IgD-negative memory B cell (primary cell): ENCODE measurements around the gene ACOT13. TPM values are rescaled to one million over a fixed set of nuclear protein-coding genes. Genes with fewer than 3 reads are reported as not detected.
"Not testable (repeated sequence)": the region's sequence is repeated elsewhere in the genome, so short reads cannot be mapped to it uniquely, and the experiment has no call there.

Experiments used
- H3K27ac Mint-ChIP-seq, 3 donors: one replicate each; pipeline ENCODE4 v1.8.0; 2020 to 2022; ENCODE audit warnings: mild to moderate bottlenecking in 3 of 3, mixed read lengths in 3 of 3, moderate library complexity in 1 of 3
- H3K27me3 Mint-ChIP-seq: one replicate; pipeline ENCODE4 v1.8.0; 2021; ENCODE audit warnings: mixed read lengths
- H3K36me3 Mint-ChIP-seq: one replicate; pipeline ENCODE4 v1.8.0; 2020; ENCODE audit warnings: mild to moderate bottlenecking, mixed read lengths
- H3K4me1 Mint-ChIP-seq, 3 donors: one replicate each; pipeline ENCODE4 v1.8.0; 2020 to 2022; ENCODE audit warnings: mixed read lengths in 3 of 3, mild to moderate bottlenecking in 1 of 3
- H3K4me3 Mint-ChIP-seq, 4 donors: one replicate each; pipeline ENCODE4 v1.8.0; 2020 to 2022; ENCODE audit warnings: mild to moderate bottlenecking in 4 of 4, mixed read lengths in 4 of 4, moderate library complexity in 3 of 4
- H3K9me3 Mint-ChIP-seq, 3 donors: one replicate each; pipeline ENCODE4 v1.8.0; 2020 to 2021; ENCODE audit warnings: mixed read lengths in 3 of 3, mild to moderate bottlenecking in 1 of 3
- polyA plus RNA-seq: library from polyadenylated mRNA; unstranded; fragments of 300-500 nt; fragmentation: Illumina TruSeq; gene quantifications from one replicate; pipeline ENCODE4 v1.2.3, GENCODE V29; 2021

ACOT13 gene
- polyA plus RNA-seq, result 15.0 TPM

DNA sequence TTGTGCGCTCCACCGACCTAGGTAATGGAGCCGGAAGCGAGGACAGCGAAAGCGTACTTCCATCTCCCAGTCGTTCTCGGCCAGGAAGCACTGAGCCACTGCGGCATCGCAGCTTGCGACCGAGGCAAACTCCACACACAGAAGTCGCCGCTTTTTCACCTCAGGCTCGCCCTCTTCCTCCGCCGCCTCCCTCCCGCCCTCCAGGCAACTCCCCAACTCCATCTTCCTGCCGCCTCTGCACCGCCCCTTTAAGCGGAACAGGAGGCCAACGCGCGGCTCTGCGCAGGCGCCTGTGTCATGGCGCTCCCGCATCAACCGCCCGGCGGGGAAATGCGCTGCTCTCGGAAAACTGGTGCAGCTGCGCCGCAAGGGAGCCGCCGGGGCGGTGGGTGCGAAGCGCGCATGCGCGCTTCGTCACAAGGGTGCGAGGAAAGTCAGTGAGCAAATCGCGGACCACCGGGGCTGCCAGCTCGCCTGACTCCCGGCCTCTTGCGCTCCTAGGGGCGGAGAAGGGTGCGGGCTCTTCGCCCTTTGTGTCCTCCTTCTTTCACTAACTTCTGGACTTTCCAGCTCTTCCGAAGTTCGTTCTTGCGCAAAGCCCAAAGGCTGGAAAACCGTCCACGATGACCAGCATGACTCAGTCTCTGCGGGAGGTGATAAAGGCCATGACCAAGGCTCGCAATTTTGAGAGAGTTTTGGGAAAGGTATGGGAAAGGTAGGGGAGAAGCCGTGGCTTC, at the start of gene ACOT13, which contains the start of gene TDP2:
TSS of gene ACOT13 (plus strand) at position 437 of the 737 bp plus-strand sequence. CDS start at position 624, 187 bp downstream.
TSS of gene TDP2 (minus strand) at position 259 of the 737 bp plus-strand sequence. CDS start at position 222, 37 bp downstream.
- peak within 1 kb of the TSS; percentile 90 to 97 (median 94) for H3K27ac Mint-ChIP-seq
- peaks cover 0 to 4% (median 0%) of the 10 kb centered on the region in 3 donors for H3K9me3 Mint-ChIP-seq
- peak within 1 kb of the TSS; percentile 97 to 100 (median 98) for H3K4me3 Mint-ChIP-seq
- peaks cover 27 to 50% (median 39%) of the 10 kb centered on the region in 3 donors for H3K4me1 Mint-ChIP-seq
- no peaks in the 10 kb centered on the region for H3K27me3 Mint-ChIP-seq
- peaks cover 17% of the 10 kb centered on the region for H3K36me3 Mint-ChIP-seq

DNA sequence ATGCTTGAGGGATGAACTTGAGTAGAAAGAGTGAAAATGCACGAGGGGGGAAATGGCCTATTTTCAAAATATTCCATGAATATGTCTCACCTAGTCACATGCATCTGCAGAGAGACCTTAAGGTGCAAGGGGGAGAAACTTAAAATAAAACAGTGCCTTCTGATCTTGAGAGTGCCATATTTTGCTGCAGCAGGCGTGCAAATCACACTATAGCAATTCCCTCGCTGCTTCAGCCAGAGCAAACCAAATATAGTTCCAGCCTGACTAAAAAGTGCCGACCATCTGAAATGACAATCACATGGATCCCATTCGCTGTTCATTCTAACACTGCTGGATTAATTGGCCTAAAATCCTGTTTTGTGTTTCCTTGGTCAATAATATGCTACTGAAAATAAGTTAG, 47.2 kb upstream of the ACOT13 start:
- Mint-ChIP-seq H3K9me3 (no peaks in the 10 kb centered on the region), H3K27me3 (no peaks in the 10 kb centered on the region), H3K27ac (no peak overlapping the region), H3K36me3 (peaks cover 3% of the 10 kb centered on the region), H3K4me1 (peaks cover 0 to 6% (median 0%) of the 10 kb centered on the region in 3 donors), H3K4me3 (no peak overlapping the region)

DNA sequence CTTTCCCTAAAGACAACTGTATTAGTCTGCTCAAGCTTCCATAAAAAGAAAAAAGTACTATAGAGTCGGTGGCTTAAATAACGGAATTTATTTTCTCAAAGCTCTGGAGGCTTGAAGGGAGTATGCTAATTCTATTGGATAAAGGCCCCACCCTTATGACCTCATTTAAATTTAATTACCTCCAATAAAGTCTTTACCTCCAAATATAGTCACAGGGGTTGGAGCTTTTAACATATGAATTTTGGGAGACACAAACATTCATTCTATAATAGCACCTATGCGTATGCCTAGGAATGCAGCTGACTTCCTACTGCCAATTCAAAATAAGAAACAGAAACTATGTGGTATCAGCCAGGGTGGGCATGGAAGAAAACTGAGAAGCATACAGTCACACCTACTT, 46.2 kb upstream of the ACOT13 start:
- H3K36me3 Mint-ChIP-seq, result peaks cover 3% of the 10 kb centered on the region
- H3K4me3 Mint-ChIP-seq, result no peak overlapping the region
- H3K27me3 Mint-ChIP-seq, result no peaks in the 10 kb centered on the region
- H3K27ac Mint-ChIP-seq, result no peak overlapping the region
- no peaks in the 10 kb centered on the region for H3K9me3 Mint-ChIP-seq
- peaks cover 0 to 5% (median 0%) of the 10 kb centered on the region in 3 donors for H3K4me1 Mint-ChIP-seq

DNA sequence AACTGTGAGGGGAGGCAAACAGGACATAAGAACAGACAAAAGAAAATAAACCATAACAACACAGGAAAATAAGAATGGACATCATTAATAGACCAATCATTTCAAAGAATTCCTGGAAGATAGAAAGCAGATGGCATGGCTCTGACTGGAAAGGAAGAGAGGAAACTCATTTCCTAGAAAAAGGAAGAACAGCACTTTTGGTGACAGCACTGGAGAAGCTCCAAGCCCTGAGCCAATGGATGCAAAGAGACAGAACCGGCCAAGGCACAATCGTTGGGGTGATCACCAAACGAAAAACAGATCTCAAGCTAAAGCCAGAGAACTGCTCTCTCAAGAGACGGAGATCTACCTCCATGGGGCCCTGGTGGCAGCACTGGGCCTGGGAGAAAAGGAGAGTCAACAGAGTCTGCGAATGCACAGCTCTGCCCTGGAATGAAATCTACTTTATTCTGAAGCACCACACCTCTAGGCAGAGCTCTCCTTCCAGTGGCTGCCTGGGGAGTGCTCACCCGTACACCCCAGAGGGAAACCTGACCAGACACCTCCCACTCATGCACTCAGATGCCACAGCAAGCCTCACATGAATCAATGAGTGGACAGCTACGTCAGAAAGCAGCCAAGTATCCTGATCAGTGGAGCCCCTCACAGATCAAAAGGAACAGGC, 45.1 kb upstream of the ACOT13 start:
- H3K27ac Mint-ChIP-seq, result no peak overlapping the region
- no peak overlapping the region for H3K4me3 Mint-ChIP-seq
- no peaks in the 10 kb centered on the region for H3K9me3 Mint-ChIP-seq
- no peaks in the 10 kb centered on the region for H3K27me3 Mint-ChIP-seq
- peaks cover 3% of the 10 kb centered on the region for H3K36me3 Mint-ChIP-seq
- H3K4me1 Mint-ChIP-seq, result peaks cover 0 to 5% (median 0%) of the 10 kb centered on the region in 3 donors

DNA sequence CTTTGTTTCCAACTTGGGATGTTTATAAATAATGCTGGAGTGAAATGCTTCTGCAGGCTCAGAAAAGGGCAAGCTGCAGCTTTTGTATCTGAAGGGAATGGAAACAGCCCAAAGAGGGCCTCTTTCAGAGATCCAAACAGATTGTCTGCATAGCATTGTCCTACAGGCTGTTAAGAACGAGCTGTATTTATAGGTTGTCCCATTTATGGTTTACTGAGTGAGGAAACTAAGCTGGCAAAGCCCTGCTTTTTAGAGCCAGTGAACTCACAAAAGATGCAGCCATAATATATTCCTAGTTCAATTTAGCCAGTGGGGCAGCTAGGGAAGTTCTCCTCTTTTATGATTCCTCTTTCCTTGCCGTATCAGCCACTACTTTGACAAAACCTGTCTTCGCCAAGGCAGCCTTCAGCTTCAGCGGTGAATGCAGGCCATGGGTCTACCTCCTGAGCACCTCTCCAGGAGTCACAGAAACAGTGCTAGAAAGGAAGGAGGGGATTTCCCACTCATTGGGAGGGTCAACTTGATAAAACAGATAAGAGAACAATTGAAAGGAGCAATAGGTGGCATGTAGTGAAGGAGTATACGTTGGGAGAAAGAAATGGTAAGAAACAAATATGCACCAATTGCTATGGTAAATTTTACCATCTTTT, 35.9 kb upstream of the ACOT13 start:
- no peak overlapping the region for H3K27ac Mint-ChIP-seq
- no peaks in the 10 kb centered on the region for H3K27me3 Mint-ChIP-seq
- H3K9me3 Mint-ChIP-seq, result no peaks in the 10 kb centered on the region
- peaks cover 0 to 2% (median 2%) of the 10 kb centered on the region in 3 donors for H3K4me1 Mint-ChIP-seq
- H3K4me3 Mint-ChIP-seq, result peak overlapping the region in 1 of 4 donors; percentile 50
- H3K36me3 Mint-ChIP-seq, result no peaks in the 10 kb centered on the region

DNA sequence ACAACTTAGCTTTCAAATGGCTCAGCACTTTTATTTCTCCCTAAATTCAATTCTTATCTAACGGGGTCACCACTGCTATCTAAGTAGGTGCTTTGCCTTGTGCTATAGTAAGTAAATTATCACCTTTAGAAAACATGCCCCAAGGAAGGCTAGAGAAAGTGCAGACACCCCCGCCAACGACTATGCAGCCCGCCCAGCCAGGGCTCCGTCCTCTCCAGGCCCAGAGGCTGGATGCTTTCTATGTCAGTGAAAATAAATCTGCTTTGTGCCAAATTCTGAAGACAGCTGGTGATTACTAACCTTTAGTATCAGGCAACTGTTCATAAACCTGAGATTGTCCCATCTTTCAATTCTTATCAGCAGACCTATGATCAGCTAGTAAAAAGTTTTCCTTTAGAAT, 35.2 kb upstream of the ACOT13 start:
- no peaks in the 10 kb centered on the region for H3K27me3 Mint-ChIP-seq
- peaks cover 0 to 2% (median 2%) of the 10 kb centered on the region in 3 donors for H3K4me1 Mint-ChIP-seq
- no peaks in the 10 kb centered on the region for H3K36me3 Mint-ChIP-seq
- no peaks in the 10 kb centered on the region for H3K9me3 Mint-ChIP-seq
- no peak overlapping the region for H3K27ac Mint-ChIP-seq
- no peak overlapping the region for H3K4me3 Mint-ChIP-seq

DNA sequence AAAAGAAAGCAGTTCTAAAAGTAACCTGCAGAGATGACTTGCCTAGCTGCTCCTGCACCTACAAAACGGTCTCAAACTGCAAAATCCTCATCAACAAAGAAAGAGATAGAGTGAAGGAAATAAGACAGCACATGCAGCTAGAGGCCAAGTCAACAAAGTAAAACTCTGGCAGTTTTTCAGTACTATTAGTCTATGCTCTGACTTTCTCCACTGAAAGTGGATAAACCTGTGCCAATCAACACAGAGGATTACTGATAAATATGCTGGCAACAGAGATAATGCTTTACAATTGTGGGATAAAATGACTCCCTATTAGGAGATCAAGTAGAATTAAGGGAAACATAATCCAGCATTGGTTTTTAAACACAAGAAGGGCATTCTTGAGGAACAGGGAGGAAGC, 34.3 kb upstream of the ACOT13 start:
- Mint-ChIP-seq H3K4me1 (peaks cover 0 to 2% (median 2%) of the 10 kb centered on the region in 3 donors), H3K36me3 (no peaks in the 10 kb centered on the region), H3K9me3 (no peaks in the 10 kb centered on the region), H3K27ac (no peak overlapping the region), H3K4me3 (no peak overlapping the region), H3K27me3 (no peaks in the 10 kb centered on the region)

DNA sequence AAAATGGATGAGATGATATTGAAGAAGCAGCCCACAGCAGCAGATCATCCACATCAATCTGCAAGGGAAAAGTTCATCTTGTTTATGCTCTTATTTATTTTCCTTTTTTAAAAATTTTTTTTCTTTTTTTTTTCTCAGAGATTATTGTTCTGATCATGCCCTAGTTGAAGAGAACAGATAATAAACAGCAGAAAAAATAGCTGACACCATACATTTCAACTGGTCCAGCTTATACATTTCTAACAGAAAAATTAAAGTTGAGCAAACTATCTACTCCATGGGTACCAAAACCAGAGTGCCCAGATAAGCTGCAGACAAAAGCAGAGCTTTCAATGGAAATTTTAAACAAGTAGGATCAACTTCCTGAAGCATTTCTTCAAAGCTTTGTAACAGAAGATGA, 30.2 kb upstream of the ACOT13 start:
- no peak overlapping the region for H3K27ac Mint-ChIP-seq
- peaks cover 1% of the 10 kb centered on the region for H3K27me3 Mint-ChIP-seq
- H3K4me1 Mint-ChIP-seq, result peaks cover 0 to 4% (median 0%) of the 10 kb centered on the region in 3 donors
- H3K4me3 Mint-ChIP-seq, result no peak overlapping the region
- peaks cover 0 to 4% (median 2%) of the 10 kb centered on the region in 3 donors for H3K9me3 Mint-ChIP-seq
- peaks cover 7% of the 10 kb centered on the region for H3K36me3 Mint-ChIP-seq

DNA sequence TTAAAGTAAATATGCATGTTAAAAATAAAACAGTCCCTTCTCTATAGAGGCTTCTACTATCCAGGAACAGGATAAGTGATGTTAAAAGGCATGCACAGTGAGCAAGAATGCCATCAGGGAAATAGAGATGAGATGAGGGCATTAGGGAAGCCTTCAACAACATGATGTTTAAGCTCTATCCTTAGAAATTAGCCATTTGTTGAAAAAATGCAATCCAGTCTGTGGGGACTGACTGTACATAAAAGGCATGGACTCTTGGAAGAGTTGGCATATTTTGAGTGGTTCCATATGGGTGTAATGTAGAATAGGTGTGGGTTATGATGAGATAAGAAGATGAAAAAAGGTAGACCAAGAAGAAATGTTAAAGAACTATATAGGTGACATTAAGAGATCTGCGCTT, 26.7 kb upstream of the ACOT13 start:
- Mint-ChIP-seq H3K9me3 (peaks cover 0 to 4% (median 2%) of the 10 kb centered on the region in 3 donors), H3K27ac (no peak overlapping the region), H3K27me3 (peaks cover 3% of the 10 kb centered on the region), H3K4me3 (peak overlapping the region in 1 of 4 donors; percentile 28), H3K36me3 (peaks cover 7% of the 10 kb centered on the region), H3K4me1 (peaks cover 0 to 7% (median 3%) of the 10 kb centered on the region in 3 donors)

DNA sequence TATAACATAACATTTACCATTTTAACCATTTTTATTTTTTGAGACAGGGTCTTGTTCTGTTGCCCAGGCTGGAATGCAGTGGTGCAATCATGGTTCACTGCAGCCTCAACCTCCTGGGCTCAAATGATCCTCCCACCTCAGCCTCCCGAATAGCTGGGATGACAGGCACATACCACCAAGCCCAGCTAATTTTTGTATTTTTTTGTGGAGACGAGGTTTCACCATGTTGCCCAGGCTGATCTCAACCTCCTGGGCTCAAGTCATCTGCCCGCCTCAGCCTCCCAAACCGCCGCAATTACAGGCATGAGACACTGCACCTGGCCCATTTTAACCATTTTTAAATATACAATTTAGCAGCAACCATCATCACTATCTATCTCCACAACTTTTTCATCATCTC, 26.2 kb upstream of the ACOT13 start:
- Mint-ChIP-seq H3K4me1 (peaks cover 3 to 12% (median 8%) of the 10 kb centered on the region in 3 donors), H3K4me3 (peak overlapping the region in 2 of 4 donors; percentile 5 to 28)
- H3K27ac Mint-ChIP-seq, H3K36me3 Mint-ChIP-seq, H3K9me3 Mint-ChIP-seq, H3K27me3 Mint-ChIP-seq: not testable (repeated sequence)

DNA sequence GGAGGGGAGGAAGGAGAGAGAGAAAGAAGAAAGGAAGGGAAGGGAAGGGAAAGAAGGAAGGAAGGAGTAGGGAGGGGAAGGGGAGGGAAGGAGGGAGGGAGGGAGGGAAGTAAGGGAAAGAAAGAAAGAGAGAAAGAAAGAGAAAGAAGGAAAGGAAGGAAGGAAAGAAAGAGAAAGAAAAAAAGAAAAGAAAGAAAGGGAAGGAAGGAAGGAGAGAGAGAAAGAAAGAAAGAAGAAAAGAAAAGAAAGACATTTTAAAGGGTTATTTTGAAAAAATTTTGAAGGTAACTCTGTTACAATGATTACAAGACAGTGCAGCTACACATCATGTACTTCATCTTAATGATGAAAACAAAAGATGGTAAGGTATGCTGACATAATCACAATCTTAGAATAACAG, 24.8 kb upstream of the ACOT13 start:
- H3K4me1 Mint-ChIP-seq, result peaks cover 10 to 19% (median 13%) of the 10 kb centered on the region in 3 donors
- H3K27me3 Mint-ChIP-seq, result peaks cover 3% of the 10 kb centered on the region
- peaks cover 7% of the 10 kb centered on the region for H3K36me3 Mint-ChIP-seq
- H3K9me3 Mint-ChIP-seq, result peaks cover 0 to 4% (median 2%) of the 10 kb centered on the region in 3 donors
- no peak overlapping the region for H3K27ac Mint-ChIP-seq
- no peak overlapping the region for H3K4me3 Mint-ChIP-seq

DNA sequence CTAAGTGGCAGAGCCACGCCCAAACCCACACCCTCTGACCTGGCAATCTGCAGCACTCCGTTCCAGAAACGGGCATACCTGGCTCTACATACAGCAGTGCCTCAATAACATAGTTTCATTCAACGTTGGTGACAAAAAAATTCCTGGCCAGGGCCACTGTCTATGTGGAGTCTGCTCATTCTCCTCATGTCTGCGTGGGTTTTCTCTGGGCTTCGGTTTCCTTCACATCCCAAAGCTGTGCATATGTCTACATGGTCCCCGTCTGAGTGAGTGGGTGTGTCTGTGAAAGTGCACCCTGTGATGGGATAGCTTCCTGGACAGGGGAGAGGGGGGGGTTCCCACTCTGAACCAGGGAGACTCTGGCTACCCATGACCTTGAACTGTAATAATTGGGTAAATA, 23.0 kb upstream of the ACOT13 start:
- Mint-ChIP-seq H3K4me1 (peaks cover 13 to 23% (median 17%) of the 10 kb centered on the region in 3 donors), H3K36me3 (peaks cover 7% of the 10 kb centered on the region), H3K27me3 (peaks cover 2% of the 10 kb centered on the region), H3K4me3 (peak overlapping the region in 1 of 4 donors; percentile 67), H3K27ac (no peak overlapping the region), H3K9me3 (peaks cover 0 to 3% (median 2%) of the 10 kb centered on the region in 3 donors)

DNA sequence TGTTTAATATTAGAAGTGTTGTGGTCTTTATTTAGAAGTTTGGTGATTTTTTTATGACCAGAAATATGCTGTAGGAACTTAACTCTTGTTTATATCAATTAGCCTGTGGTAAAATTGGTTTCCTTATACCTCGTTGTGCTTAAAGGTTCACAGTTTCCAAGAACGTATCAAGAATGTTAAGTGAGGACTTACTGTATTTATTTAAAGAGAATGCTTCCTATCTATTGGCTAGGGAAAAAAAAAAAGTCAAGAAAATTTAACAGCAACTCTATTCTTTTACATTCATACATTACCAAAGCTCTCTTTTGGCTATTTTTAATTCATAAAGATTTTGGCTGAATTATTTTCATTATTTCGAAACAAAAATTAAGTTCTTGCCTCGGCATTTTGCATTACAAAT, 22.5 kb upstream of the ACOT13 start:
- Mint-ChIP-seq H3K27me3 (peaks cover 2% of the 10 kb centered on the region), H3K4me3 (no peak overlapping the region), H3K9me3 (no peaks in the 10 kb centered on the region), H3K27ac (no peak overlapping the region), H3K36me3 (peaks cover 5% of the 10 kb centered on the region), H3K4me1 (peaks cover 14 to 24% (median 17%) of the 10 kb centered on the region in 3 donors)

DNA sequence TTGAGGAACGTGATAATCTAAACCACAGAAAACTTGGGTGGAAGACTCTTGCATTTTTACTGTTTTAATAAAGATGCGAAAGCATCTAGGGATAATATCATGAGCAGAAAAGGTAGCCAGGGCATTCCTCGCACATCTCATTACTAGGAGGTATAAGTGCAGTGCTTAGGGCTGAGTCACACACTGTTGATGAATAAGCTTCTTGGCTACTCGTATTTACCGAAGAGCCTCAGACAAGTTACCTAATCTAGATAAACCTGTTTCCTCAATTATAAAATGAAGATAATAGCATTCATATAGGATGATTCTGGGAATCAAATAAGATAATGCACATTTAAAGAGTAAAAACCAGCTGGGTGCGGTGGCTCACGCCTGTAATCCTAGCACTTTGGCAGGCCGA, 20.1 kb upstream of the ACOT13 start:
- H3K9me3 Mint-ChIP-seq, result no peaks in the 10 kb centered on the region

DNA sequence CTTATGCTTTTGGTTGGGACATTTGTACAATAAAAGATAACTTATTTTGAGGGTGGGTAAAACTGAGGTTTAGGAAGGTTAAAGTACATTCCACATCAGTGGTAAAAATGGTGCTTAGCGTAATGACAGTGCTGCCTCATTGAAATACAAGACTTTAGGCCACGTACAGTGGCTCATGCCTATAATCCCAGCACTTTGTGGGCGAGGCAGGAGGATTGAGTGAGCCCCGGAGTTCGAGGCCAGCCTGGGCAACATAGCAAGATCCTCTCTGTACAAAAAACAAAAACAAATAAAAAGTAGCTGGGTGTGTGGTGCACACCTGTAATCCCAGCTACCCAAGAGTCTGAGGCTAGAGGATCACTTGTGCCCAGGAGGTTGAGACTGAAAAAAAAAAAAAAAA, 18.6 kb upstream of the ACOT13 start:
- peaks cover 17 to 40% (median 30%) of the 10 kb centered on the region in 3 donors for H3K4me1 Mint-ChIP-seq
- H3K4me3 Mint-ChIP-seq, result no peak overlapping the region
- peak overlapping the region in 2 of 3 donors; percentile 39 to 68 for H3K27ac Mint-ChIP-seq
- no peaks in the 10 kb centered on the region for H3K9me3 Mint-ChIP-seq
- H3K36me3 Mint-ChIP-seq, result no peaks in the 10 kb centered on the region
- H3K27me3 Mint-ChIP-seq, result peaks cover 2% of the 10 kb centered on the region

More for the DNA sequence above, 20.1 kb upstream of the ACOT13 start:
- H3K27me3 Mint-ChIP-seq, result peaks cover 2% of the 10 kb centered on the region
- H3K27ac Mint-ChIP-seq, result peak overlapping the region; percentile 85 to 99 (median 91)
- H3K4me3 Mint-ChIP-seq, result peak overlapping the region; percentile 75 to 95 (median 92)
- no peaks in the 10 kb centered on the region for H3K36me3 Mint-ChIP-seq
- H3K4me1 Mint-ChIP-seq, result peaks cover 19 to 37% (median 27%) of the 10 kb centered on the region in 3 donors
